K562 treated with DMSO at 1 percent for 12 hours (cell line): ENCODE data around the gene ABCA8. TPM values are rescaled to one million over a fixed set of nuclear protein-coding genes. Genes with fewer than 3 reads are reported as not detected.

Experiments used
- total RNA-seq: library from RNA; unstranded; fragments of 300-600 nt; gene quantifications from 2 replicates; pipeline ENCODE4 v1.2.3, GENCODE V29; 2022; ENCODE audit not compliant: insufficient read depth

Gene ABCA8
- total RNA-seq = 10.5 and 14.2 TPM in 2 replicates

GRCh38 chr17:68955181-68955841 lies at the start of gene ABCA8:
TSS of gene ABCA8 (minus strand) at chr17:68955392. CDS start at chr17:68942034, 13,358 bp downstream.

Other genes with a start within 250 kb of the ABCA8 start
- not detected in 2 replicates for gene ABCA9, start 105.5 kb upstream of the ABCA8 start, total RNA-seq
- gene ABCA6, start 186.5 kb upstream of the ABCA8 start, total RNA-seq = not detected in 2 replicates